SIG-M5 (cell line): ENCODE results near the gene LIPI.
"Not testable (repeated sequence)": the region's sequence is repeated elsewhere in the genome, so short reads cannot be mapped to it uniquely, and the experiment has no call there.

ENCODE experiments used
- DNase-seq: peaks from one replicate; lab custom pipeline; 2025; lab: John Stamatoyannopoulos, UW

LIPI gene

GRCh38 chr21:14116080-14116481 is 94.7 kb downstream of the LIPI start:
- DNase-seq = no peak

- DNase-seq = no peak
These were observed 95.1 kb downstream of the LIPI start for GRCh38 chr21:14115646-14116045.

- no peak for DNase-seq
These were observed 96.5 kb downstream of the LIPI start for GRCh38 chr21:14114251-14114650.

GRCh38 chr21:14104564-14104963 is 106.2 kb downstream of the LIPI start:
- DNase-seq = not testable (repeated sequence)

- DNase-seq = no peak
These were observed 111.2 kb downstream of the LIPI start for GRCh38 chr21:14099570-14099969.

- no peak for DNase-seq
These were observed 112.8 kb downstream of the LIPI start for GRCh38 chr21:14097881-14098499.

GRCh38 chr21:14096577-14096976 is 114.2 kb downstream of the LIPI start:
- no peak for DNase-seq

DNA sequence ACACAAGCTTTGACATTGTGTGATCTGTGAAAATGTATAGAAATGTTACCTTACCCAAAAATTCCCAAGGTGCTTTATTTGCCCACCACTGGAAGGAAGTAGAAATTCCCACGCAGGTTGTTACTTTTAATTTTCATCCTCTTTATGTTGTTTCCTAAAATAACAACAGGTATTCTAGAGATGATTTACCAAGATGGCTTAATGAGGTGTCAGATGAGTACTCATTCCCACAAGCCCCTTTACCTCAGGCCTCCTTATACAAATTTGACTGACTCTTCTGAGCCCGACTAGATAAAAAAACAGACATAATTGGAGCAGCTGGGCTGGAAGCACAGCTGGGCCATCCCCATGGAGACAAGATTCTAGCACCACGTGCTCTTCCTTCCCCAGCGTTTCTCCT is 114.6 kb downstream of the LIPI start:
- DNase-seq = no peak

GRCh38 chr21:14095056-14095455 is 115.7 kb downstream of the LIPI start:
- no peak for DNase-seq

GRCh38 chr21:14092834-14093560 is 117.8 kb downstream of the LIPI start:
- DNase-seq = no peak

GRCh38 chr21:14090184-14090583 is 120.6 kb downstream of the LIPI start:
- not testable (repeated sequence) for DNase-seq

- no peak for DNase-seq
These were observed 122.4 kb downstream of the LIPI start for GRCh38 chr21:14088391-14088790.

DNA sequence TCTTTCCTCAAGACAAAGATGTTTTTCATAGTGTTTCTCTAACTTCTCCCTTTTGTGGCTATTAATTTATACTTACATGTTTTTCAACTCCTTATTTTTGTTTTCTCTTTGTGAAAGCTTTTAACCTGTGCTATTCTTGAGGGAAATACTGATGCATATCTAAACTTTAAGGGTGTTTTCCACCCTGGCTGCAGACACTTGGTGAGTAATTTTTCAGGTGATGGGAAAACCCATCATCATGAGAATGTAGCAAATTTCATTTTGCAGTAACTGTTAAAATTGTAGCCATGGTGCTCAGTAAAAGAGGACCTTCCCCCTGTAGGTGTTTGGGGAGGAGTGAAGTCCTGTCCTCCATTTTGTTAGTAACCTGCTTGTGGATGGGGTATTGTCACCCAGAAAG is 124.2 kb downstream of the LIPI start:
- no peak for DNase-seq

- no peak for DNase-seq
These were observed 126.1 kb downstream of the LIPI start for GRCh38 chr21:14084701-14085100.

- no peak for DNase-seq
These were observed 126.7 kb downstream of the LIPI start for GRCh38 chr21:14084068-14084501.

DNA sequence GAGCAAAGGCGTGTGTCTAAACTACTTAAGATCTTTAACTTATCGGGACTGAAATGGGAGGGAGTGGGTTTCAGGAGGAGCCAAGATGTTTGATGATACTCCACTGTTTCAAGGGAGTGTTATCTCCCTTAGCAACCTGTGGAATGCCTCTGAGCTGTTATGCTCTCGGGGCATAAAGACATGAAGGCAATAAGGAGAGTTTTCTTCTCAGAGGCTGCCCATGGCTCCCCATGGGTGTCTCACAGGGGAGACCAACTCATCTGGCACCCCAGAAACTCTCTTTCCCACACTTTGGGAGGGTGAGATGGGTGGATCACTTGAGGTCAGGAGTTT is 130.0 kb downstream of the LIPI start:
- no peak for DNase-seq

- no peak for DNase-seq
These were observed 130.6 kb downstream of the LIPI start for GRCh38 chr21:14080040-14080763.

DNA sequence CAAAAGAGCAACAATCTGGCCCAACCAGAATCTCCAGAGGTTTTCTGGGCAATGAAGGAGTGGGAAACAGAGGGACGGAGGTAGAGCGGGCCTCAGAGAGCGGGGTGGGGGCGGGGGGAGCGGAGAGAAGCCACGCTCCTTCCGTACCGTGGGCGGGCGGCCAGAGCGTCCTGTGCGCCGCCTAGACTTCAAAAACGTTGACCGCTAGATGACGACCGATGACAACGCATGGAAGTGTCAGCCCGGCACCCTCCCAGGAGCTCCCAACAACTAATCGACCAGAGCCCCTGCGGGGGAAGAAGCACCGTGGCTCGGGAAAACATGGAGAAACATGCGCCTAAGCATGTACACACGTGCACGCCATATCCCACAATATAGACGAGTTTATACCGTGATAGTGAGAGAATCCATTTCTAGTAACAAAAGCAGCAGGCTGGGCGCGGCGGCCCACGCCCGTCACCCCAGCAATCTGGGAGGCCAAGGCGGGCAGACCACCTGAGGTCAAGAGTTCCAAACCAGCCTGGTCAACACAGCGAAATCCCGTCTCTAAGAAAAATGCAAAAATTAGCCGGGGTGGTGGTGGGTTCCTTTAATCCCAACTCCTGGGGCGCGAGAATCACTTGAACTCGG is 131.9 kb downstream of the LIPI start:
- no peak for DNase-seq

GRCh38 chr21:14076143-14076806 is 134.5 kb downstream of the LIPI start:
- no peak for DNase-seq

GRCh38 chr21:14075346-14076142 is 135.2 kb downstream of the LIPI start:
- no peak for DNase-seq

DNA sequence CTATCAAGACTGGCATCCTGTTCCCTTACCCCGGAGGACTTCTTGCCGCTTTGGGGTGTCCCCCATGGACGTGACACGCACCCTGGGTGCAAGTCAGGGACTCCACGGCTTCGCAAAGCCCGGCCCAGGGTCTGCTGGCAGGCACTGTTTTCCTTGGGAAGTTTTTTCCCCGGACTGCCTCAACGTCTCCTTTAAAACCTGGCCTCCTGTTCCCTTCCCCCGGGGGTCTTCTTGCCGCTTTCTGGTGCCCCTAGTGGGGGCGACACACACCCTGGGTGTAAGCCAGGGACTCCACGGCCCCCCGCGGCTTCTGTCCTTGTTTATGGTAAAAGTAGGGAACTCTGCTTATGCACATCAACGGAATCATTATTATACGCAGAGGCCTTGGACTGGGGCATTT is 136.6 kb downstream of the LIPI start:
- DNase-seq = no peak
